Activated CD8-positive, alpha-beta memory T cell treated with anti-CD3 and anti-CD28 coated beads, Interleukin-2, amount 50 U/mL, for 4 hours (primary cell): ENCODE measurements around the gene LMTK2.
"Not testable (repeated sequence)": the region's sequence is repeated elsewhere in the genome, so short reads cannot be mapped to it uniquely, and the experiment has no call there.

Experiments used
- DNase-seq: peaks from one replicate; pipeline ENCODE4 v3.0.0-alpha.2; 2020

Gene LMTK2

GRCh38 chr7:98107313-98107721, 655 bp downstream of the LMTK2 start:
- DNase-seq: peak; percentile 37

- DNase-seq: no peak
These were observed 3.8 kb downstream of the LMTK2 start for GRCh38 chr7:98110249-98111022.

- DNase-seq: no peak
These were observed 5.4 kb downstream of the LMTK2 start for GRCh38 chr7:98112077-98112476.

- DNase-seq: no peak
These were observed 9.3 kb downstream of the LMTK2 start for GRCh38 chr7:98115746-98116525.

GRCh38 chr7:98116656-98117461, 10.2 kb downstream of the LMTK2 start:
- DNase-seq: no peak

- DNase-seq: no peak
These were observed 12.7 kb downstream of the LMTK2 start for GRCh38 chr7:98119256-98119918.

GRCh38 chr7:98120559-98120958, 13.9 kb downstream of the LMTK2 start:
- no peak for DNase-seq

- not testable (repeated sequence) for DNase-seq
These were observed 14.7 kb downstream of the LMTK2 start for GRCh38 chr7:98121388-98121787.

- no peak for DNase-seq
These were observed 16.7 kb downstream of the LMTK2 start for GRCh38 chr7:98123365-98123696.

GRCh38 chr7:98125759-98126158, 19.1 kb downstream of the LMTK2 start:
- DNase-seq: no peak

- no peak for DNase-seq
These were observed 19.9 kb downstream of the LMTK2 start for GRCh38 chr7:98126311-98127142.

GRCh38 chr7:98128346-98128745, 21.7 kb downstream of the LMTK2 start:
- DNase-seq: no peak

- no peak for DNase-seq
These were observed 24.3 kb downstream of the LMTK2 start for GRCh38 chr7:98130959-98131358.

- no peak for DNase-seq
These were observed 26.5 kb downstream of the LMTK2 start for GRCh38 chr7:98133181-98133580.

GRCh38 chr7:98133621-98134303, 27.1 kb downstream of the LMTK2 start:
- no peak for DNase-seq

- DNase-seq: no peak
These were observed 28.0 kb downstream of the LMTK2 start for GRCh38 chr7:98134420-98135228.

GRCh38 chr7:98135984-98136383, 29.3 kb downstream of the LMTK2 start:
- DNase-seq: no peak

- no peak for DNase-seq
These were observed 29.8 kb downstream of the LMTK2 start for GRCh38 chr7:98136423-98136822.

GRCh38 chr7:98137134-98137825, 30.6 kb downstream of the LMTK2 start:
- DNase-seq: no peak

- no peak for DNase-seq
These were observed 31.1 kb downstream of the LMTK2 start for GRCh38 chr7:98137826-98138151.
